Left renal pelvis (tissue), 4 donors: Measurements from ENCODE around the gene JCAD. TPM values are rescaled to one million over a fixed set of nuclear protein-coding genes. Genes with fewer than 3 reads are reported as not detected.
"Not testable (repeated sequence)": the region's sequence is repeated elsewhere in the genome, so short reads cannot be mapped to it uniquely, and the experiment has no call there.

Experiments
- DNase-seq, 4 donors: peaks; one replicate each; pipeline ENCODE4 v3.0.0-alpha.2; 2013; ENCODE audit warnings: low read depth in 4 of 4, low spot score in 3 of 4
- polyA plus RNA-seq, 4 donors: library from polyadenylated mRNA; unstranded; fragments of 120-200 nt; gene quantifications; one replicate each; pipeline ENCODE4 v1.2.1, GENCODE V29; 2013; ENCODE audit not compliant: insufficient read length in 4 of 4

The JCAD gene, protein sequence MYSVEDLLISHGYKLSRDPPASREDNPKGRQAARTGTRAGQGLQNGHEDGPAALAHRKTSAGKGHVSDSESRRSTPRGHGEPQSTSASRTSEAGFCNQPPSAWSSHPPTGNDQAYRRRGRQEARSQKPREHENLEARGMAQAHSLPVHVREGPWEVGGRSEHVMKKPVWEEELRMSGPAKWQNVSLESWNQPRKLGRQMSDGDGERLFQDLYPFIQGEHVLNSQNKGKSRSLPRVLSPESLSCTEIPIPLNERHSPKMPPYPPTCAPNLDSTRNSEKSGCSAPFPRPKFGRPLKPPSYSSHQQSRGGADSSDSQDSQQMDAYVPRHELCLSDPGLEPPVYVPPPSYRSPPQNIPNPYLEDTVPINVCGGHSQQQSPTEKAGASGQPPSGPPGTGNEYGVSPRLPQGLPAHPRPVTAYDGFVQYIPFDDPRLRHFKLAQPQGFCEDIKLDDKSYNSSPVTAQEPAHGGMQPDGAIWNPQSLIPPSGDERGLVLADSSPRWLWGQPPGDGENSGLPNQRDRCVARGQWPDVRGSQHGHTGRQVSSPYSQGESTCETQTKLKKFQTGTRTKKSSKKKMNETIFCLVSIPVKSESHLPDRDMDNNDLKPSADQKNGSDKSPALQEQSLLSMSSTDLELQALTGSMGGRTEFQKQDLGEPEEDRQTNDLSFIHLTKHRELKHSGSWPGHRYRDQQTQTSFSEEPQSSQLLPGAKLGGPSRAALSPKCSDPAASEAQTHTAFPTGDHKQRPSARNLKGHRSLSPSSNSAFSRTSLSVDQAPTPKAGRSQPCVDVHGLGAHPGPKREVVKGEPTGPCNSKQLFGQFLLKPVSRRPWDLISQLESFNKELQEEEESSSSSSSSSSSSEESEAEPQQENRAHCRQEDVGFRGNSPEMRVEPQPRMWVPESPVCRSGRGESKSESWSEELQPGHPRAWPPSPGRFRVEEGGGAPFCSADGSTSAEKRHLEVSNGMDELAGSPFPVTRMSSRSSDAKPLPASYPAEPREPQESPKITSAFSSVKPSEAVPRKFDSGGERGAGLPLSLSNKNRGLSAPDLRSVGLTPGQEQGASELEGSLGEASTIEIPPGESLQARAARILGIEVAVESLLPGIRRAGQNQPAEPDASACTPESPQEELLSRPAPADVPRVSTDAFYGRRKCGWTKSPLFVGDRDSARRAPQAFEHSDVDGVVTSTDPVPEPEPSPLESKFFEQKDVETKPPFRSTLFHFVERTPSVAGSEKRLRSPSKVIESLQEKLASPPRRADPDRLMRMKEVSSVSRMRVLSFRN (N-terminal part only)
- 10 to 100 TPM; 23.8 to 68.2 (median 31.5) TPM for polyA plus RNA-seq

DNA sequence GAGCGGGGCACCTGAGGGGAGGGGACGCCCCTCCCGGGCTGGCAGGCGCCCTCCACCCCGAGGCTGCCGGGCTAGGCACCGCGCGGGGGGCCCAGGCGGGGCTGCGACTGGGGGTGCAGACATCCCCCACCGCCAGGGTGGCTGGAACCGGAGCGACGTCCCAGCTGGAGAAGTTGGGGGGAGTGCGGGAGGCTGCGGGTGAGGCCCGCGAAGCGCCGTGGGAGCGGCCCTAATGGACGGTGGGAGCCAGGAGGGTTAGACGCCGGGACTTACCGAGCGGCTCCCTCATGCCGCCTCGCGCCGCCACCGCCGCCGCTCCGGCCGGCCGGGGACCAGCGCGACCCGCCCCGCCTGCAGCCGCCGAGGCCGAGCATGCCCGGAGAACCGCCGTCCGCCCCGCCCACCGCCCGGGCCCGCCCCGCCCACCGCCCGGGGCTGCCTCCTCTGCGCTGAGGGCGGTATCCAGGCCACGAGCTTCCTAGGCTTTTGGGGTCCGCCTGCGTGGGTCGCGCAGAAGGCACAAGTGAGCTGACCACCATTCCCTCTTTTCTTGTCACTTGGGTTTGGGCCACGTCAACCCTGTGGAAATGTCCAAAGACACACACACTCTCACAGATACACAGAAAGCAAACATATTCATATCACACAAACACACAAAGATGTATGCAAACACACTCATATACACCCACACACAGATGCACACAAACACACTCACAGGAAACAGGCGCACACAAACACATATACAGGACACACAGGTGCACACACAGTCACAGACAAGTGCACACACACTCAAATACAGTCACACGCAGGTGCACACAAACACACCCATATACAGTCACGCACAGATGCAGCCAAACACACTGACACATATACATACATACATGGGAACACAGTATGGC lies at the start of gene JCAD:
Gene JCAD (minus strand): TSS at position 378 of the 899 bp plus-strand sequence. CDS start 11,774 bp downstream, outside the sequence.
- no peak for DNase-seq

DNA sequence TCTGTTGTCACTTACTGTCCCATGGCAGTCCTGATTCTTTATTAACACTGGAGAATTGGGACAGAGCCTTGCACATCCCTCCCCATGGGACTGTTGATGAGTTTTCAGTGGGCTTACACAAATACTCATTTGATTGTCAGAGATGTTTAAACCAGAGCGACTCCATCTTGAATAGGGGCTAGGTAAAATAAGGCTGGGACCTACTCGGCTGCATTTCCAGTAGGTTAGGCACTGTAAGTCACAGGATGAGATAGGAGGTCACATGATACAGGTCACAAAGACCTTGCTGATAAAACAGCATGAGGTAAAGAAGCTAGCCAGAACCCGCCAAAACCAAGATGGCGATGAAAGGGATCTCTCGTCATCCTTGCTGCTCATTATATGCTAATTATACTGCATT lies 47.6 kb upstream of the JCAD start:
- DNase-seq: no peak

DNA sequence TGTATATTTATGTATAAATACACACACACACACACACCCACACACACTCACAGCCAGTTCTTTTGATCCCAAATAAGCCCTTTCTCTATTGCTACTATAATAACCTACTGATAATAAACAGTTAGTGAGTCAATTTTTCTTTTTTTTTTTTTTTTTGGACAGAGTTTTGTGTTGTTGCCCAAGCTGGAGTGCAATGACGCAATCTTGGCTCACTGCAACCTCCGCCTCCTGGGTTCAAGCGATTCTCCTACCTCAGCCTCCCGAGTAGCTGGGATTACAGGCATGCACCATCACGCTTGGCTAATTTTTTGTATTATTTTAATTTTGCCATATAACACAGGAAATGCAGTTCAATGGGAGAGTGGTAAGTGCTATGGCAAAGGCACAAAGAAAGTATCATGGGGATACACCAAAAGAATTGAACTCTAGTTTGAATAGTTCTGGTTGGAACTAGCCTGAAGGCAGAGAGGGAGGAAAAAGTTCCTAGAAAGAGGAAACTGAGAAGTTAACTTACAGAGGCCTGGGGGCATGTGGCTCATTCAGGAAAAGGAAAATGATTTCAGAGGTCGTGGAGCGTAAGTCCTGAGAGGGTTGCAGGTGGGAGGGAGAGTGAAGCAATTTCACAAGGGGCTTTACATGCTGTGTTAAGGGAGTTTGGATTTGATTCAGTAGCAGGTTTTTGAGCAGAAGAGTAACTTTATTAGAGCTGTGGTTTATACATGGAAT lies 44.4 kb upstream of the JCAD start:
- DNase-seq: no peak

DNA sequence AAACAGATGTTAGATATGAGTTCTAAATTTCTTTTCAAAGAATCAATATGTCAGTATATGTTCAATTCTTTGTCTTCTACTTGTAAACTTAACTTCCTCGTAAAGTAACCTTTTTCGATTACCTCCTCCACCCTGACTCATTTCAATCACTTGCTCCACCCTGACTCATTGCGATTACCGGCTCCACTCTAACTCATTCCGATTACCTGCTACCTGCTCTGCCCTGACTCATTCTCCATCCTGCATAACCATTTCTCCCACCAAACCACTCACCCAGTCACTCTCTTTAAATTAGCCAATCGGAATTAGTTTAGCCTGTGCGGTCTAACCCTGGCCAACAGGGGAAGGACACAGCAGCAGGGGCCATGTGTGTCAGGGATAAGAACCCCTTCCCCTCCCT lies 40.3 kb upstream of the JCAD start:
- not testable (repeated sequence) for DNase-seq

DNA sequence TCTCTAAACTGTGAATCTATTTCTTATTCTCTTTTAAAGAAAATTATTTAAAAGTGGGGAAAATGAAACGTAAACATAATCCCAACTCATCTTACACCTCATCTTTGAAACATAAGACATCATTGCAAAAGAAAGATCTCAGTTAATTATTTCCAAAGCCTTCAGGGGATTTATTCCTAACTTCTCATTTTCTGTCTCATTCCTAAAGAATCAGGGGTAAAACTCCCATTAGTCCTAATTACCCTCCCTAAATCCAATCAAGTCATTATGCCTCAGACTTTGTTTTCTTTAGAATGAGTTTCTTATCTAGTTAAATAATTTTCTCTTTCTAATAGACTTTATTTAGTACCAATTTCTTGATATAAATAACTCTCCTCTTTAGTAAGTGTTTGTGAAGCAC lies 39.7 kb upstream of the JCAD start:
- no peak for DNase-seq

DNA sequence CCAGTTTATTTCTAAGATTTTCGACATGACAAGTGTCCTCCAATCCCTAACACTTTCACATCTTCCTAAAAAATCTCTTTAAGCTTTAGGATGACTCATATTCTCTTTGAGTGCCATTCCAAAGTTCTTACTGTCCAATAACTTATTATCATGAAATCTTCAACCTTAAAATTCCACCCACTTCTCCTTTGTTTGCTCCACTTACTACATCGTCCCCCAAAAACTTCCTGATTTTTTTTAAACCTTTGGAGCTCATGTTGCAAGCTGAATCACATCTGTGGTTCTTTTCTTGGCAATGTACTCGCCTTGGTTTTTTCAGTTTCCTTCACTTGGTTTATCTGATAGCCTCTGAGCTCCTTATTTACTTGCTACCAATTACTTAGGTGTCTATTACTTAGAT lies 39.2 kb upstream of the JCAD start:
- DNase-seq: no peak

DNA sequence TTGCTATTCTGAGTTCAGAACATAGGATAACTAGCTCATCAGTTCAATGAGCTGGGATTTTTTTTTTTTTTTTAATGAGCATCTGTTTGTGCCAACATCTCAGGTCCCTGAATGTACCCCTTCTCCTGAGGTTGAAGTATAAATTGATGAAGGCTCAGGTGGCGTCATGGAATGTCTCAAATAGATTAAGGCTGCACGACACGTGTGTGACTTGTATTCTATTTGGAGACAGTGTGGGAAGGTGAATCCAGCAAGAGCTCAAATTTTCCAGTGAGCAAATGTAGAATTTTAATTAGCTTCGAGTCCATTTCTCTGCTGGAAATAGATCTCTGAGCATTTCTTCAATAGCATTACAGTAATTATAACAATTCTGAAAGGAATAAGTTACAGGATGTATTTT lies 37.2 kb upstream of the JCAD start:
- no peak for DNase-seq

DNA sequence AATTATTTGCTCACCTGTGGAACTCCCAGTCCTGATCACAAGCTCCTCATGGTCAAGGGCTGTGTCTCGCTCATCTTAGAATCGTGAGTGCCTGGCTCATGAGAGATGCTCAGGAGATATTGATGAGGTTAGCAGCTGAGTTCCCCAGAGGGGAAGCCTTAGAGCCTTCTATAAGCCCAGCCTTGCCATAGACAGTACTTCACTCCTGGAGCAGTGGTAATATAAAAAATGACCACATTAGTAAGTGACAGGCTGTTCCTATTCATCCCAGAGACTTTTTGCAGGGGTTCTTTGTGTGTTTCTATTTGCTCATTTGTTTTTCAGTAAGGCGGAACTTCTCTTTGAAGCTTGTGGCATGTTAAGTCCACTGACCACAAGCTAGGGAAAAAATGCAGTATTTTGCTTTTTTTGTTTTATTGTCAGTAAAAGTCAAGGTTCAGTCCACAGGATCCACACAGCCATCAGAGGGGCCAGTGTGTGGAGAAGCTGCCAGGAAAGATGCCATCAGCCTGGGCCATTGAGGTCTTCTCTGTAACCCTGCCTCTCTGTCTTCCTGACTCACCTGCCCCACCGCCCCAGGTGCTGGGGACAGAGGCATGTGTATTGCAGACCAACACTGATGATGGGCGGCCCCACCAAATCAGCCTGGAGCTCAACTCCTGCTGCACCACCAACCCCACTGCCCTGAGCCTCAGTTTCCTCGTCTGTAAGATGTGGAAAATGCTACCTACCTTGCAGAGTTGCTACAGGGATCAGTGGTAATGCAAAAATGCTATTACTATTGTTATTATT lies 36.4 kb upstream of the JCAD start:
- no peak for DNase-seq

DNA sequence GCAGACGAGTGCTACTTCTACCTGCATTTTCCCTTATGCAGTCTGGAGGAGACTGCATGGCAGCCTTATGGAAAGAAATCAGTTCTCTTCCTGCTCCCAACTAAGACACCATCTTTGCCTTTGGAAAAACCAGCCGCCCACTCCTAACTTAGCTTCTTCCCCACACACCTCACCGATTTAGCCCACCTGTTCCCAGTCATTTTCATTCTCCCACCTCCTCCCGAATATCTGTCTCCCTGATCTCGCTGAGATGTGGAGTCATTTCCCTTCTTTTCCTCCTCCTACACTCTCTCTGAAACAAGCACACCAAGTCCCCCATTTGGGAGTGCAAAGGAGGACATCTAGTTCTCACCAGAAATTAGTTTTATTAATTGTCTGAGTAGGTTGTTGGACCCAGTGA lies 35.2 kb upstream of the JCAD start:
- DNase-seq: no peak

DNA sequence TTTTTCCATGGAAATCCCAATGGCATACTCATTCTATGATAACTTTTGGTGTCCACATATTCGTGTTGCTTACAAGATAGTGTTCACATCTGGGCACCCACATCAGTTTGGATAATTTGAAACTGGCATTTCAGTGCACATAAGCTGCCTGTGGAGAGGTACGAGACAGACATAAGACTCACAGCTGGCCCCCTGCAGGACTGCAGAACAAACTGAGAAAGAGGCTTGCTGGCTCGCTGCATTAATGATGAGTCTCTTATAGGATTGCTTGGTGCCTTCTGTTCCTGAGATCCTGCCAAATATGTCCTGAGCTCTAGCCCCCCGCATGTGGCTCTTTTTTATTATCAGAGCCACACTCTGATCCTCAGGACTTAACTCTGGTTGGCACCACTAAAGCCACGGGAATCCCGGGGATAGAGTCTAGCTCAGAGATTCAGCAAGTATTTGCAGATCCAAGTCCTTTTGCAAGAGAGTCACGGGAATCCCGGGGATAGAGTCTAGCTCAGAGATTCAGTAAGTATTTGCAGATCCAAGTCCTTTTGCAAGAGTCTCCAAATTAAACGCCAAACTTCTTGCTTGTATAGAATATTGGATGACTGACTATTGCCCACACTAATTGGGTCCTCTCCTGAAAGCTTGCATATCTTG lies 34.0 kb upstream of the JCAD start:
- no peak for DNase-seq

DNA sequence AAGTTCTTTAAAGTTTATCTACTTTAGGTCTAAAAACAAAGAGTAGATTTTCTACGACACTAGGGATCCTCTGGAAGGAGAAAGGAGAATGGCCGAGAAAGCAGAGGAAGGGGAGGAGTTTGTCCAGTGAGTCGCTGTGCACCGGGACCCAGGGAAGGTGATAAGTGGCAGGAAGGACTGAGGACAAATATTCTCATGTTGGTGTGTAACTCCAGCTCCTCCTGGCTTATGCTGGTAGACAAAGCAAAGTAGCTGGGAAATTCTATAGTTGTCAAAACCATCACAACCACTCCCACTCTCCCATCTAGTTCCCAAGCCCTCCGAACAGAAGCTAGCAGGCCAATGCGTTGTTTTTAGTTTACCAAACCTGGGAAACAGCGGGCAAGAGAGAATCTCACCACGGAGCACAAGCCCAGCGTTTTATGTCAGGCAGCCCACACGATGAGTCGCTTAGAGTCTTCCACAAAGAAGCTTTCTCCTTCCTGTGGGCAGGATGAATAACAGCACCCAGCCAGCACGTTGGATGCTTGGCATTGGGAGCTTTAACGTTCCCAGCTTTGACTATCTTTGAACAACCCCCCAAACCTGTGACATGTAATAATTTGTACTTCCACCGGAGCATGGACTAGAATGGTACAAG lies 32.9 kb upstream of the JCAD start:
- DNase-seq: no peak

DNA sequence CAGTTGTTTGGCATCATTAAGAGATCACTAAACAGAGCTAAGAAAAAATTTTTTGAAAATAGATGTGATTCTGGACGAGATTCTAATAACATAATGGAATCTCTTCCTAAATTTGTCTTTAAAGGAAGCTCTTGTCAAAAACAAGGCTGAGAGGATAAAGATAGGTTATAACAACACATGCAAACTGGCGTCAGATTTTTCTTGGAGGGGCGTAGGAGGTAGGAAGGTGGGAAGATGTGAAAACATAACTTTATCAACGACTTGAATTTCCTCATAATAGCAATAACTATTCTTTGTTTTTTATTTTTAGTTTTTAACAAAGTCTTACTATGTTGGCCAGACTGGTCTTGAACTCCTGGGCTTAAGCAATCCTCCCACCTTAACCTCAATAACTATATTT lies 31.8 kb upstream of the JCAD start:
- no peak for DNase-seq

DNA sequence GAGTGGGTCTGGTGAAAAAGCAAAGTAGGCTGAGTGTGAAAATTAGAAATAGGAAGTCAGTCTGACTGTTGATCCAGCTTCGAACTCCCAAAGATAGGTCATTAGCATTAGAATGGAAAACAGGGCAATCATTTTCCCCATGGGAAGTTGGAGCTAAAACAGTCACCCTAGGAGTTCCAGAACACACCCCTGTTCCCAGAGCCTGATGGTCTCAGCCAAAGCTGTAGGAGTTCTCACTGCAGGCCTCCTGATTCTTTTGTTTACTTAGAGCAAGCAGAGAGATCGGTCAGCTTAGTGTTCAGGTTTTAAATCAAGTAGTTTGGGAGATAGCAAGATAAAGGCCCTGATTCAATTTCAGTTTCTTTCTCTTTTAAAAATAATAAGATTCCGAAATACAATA lies 28.8 kb upstream of the JCAD start:
- no peak for DNase-seq

DNA sequence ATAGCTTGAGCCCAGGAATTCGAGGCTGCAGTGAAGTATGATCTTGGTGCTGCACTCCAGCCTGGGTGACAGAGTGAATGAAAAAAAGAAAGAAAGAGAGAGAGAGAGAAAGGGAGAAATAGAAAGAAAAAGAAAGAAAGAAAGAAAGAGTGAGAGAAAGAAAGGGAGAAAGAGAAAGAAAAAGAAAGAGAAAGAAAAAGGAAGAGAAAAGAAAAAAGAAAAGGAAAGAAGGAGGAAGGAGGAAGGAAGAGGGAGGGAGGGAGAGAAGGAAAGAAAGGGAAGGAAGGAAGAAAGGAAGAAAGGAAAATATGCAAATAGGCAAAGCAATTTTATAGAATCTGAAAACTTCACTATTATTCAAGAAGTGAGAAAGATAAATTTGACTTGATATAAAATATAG lies 24.5 kb upstream of the JCAD start:
- DNase-seq: no peak

DNA sequence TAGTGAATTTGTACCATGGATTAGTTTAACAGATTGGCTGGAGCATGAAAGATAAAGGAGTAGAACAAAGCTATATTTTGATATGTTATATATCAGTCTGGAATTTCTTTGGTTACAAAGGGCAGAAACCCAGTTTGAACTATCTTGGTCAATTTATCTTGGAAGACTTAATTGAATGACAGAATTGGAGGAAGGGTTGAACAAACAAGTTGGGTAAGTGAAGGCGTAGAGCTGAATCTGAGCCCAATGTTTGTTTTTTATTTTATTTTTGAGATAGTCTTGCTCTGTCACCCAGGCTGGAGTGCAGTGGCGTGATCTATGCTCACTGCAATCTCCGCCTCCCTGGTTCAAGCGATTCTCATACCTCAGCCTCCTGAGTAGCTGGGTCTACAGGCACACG lies 21.8 kb upstream of the JCAD start:
- no peak for DNase-seq

DNA sequence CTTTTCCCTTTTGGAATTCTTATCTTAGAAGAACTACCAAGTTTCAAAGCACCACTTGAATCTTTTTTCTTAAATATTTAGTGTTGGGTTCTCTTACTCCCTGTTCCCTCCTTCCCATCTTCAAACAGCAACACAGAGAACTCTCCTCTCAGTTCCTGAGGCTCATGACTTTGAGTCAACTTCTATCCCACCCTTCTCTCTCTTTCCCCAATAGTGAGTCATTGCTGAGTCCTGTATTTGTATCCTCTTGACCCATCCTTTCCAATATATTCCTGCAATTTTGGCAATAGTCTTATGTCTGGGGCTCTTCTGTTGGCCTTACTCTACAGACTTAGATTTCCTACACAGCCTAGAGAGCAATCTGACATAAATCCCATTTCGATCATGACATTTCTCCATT lies 20.8 kb upstream of the JCAD start:
- no peak for DNase-seq

DNA sequence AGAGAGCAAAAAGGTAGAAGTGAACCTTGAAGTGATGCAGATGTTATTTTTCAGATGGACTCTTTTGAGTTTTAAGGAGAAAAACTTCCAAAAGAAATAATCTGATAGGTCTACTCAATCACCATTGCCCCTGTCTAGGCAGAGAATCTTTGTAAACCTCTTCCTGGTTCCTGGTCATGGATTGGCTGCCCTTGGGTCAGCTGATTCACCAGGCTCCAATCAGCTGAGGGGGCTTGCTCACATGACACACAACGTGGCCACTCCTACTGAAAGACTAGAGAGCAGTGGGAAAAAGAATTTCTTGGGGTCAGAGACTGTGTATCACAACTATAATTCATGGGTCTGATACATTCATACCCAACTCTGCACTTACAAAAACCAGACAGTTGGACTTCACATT lies 20.0 kb upstream of the JCAD start:
- no peak for DNase-seq

DNA sequence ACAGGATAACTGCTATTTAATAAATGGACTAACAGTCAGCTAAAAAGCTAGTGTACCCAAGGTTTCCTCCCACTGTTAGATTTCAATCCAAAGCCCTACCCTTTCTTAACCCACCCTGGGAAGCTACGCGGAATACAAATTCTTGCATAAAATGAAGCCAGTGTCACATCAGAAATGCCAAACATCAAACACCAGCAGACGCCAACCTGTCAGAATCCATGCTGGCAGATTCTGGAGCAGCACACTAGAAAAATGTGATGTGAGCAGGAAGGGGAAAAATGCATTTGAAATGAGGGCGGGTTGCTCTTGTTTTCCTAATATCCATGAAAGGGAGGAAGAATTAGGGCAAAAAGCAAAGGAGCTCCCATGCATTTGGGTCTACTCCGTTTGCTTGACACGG lies 16.1 kb upstream of the JCAD start:
- no peak for DNase-seq
